Measurements from ENCODE around the gene PDE1C. TPM values are rescaled to one million over a fixed set of nuclear protein-coding genes. Genes with fewer than 3 reads are reported as not detected.

PDE1C gene
- total and polyA plus RNA-seq, 2 of the 4 experiments (the other 2 are of a cell fraction) = 14.2 to 61.5 TPM

GRCh38 chr7:31794851-31795344, 275.3 kb downstream of the PDE1C start:
- no peaks in the 10 kb centered on the region for H3K36me3 ChIP-seq (ENCODE audit: control insufficient read depth, insufficient read depth, low read length)
- no peak overlapping the region for H3K56ac ChIP-seq (ENCODE audit: extremely low read depth, insufficient read depth, low read length)
- ChIA-PET POLR2A (ENCODE audit: unreplicated experiment) (no interaction called here), CTCF (no interaction called here)
- H4K5ac ChIP-seq (ENCODE audit: low read depth, low read length) = no peak overlapping the region
- no peak overlapping the region for H3K4me3 ChIP-seq (ENCODE audit: insufficient read depth, low read depth, low read length)
- ATAC-seq (ENCODE audit: low read depth) (no peak), DNase-seq (no peak)
- no peak overlapping the region for H2AFZ ChIP-seq (replicated peaks; ENCODE audit: low read length, poor library complexity)
- no peaks in the 10 kb centered on the region for H3K27me3 ChIP-seq (ENCODE audit: control insufficient read depth, insufficient read depth, low read length)
- WGBS, 2 experiments (ENCODE audit: extremely low coverage in 2 of 2, insufficient read length in 1 of 2) = no CpG with 5 or more reads among the region's 2 CpGs
- dilution Hi-C loops (cut with HindIII; ENCODE audit: low sequenced_read_pairs, unreplicated experiment) (no loop called here), intact Hi-C loops (cut with micrococcal nuclease) (no loop called here), in situ Hi-C loops (cut with MboI; ENCODE audit: low sequenced_read_pairs) (no loop called here)
- no peak overlapping the region for H2BK15ac ChIP-seq (ENCODE audit: low read depth, low read length)
- no peak overlapping the region for H2AK5ac ChIP-seq (ENCODE audit: low read depth, low read length)
- H2BK120ac ChIP-seq (ENCODE audit: low read depth, low read length) = no peak overlapping the region
- H3K9me3 ChIP-seq (ENCODE audit: control insufficient read depth, insufficient read depth, low read length) = no peaks in the 10 kb centered on the region
- no peaks in the 10 kb centered on the region; the same call in 1 of the 2 replicates for H3K4me1 ChIP-seq (ENCODE audit: control insufficient read depth, insufficient read depth, low read length)
- TF ChIP-seq MAFK (IDR thresholded peaks at IDR 0.05; ENCODE audit: low read depth, low read length) (no peak), MAZ (IDR thresholded peaks at IDR 0.05; ENCODE audit: borderline replicate concordance, low read depth, low read length) (no peak), MXI1 (IDR thresholded peaks at IDR 0.05; ENCODE audit: borderline replicate concordance, low read depth, low read length) (no peak), FOS (IDR thresholded peaks at IDR 0.05; ENCODE audit: low read depth, low read length) (no peak), USF2 (IDR thresholded peaks at IDR 0.05; ENCODE audit: low read depth, low read length) (no peak), CEBPB (IDR thresholded peaks at IDR 0.05; ENCODE audit: low read depth, low read length) (no peak), RCOR1 (IDR thresholded peaks at IDR 0.05; ENCODE audit: insufficient replicate concordance, low read length) (no peak), CHD1 (IDR thresholded peaks at IDR 0.05; ENCODE audit: low read depth, low read length) (no peak), BHLHE40 (IDR thresholded peaks at IDR 0.05; ENCODE audit: low read depth, low read length) (no peak)
- no peak overlapping the region for H3K14ac ChIP-seq (replicated peaks; ENCODE audit: low read depth, low read length)
- H3K27ac ChIP-seq (ENCODE audit: insufficient read depth, low read length) = no peak overlapping the region
- no peak overlapping the region for H2BK20ac ChIP-seq (ENCODE audit: low read depth, low read length)
- H3K23ac ChIP-seq (ENCODE audit: low read depth, low read length) = no peak overlapping the region
- peaks cover 0 to 4% of the 10 kb centered on the region in 2 experiments; a peak in 1 of 4 replicates for H3K79me1 ChIP-seq (ENCODE audit: low read depth in 1 of 2, low read length in 2 of 2)
- peak overlapping the region; percentile 58 for H2BK5ac ChIP-seq (ENCODE audit: low read depth, low read length, poor library complexity, severe bottlenecking)
- no peak overlapping the region for H2AK9ac ChIP-seq (replicated peaks; ENCODE audit: low read depth, low read length, poor library complexity)
- H3K9ac ChIP-seq (ENCODE audit: low read depth, low read length) = no peak overlapping the region
- H4K91ac ChIP-seq (ENCODE audit: insufficient read depth, low read depth, low read length) = no peak overlapping the region
- H3K18ac ChIP-seq (ENCODE audit: low read depth, low read length) = no peak overlapping the region
- no peak overlapping the region for H3K4ac ChIP-seq (ENCODE audit: low read depth, low read length)
- H3K4me2 ChIP-seq (ENCODE audit: low read depth, low read length) = no peak overlapping the region; the same call in 1 of the 2 replicates
- no TSS peak for BruUV-seq (replicated peaks)
- H4K8ac ChIP-seq (ENCODE audit: low read depth in 2 of 2, low read length in 2 of 2) = peak overlapping the region in 1 of 2 experiments; percentile 5; a peak in 1 of 4 replicates
- H3K9me1 ChIP-seq (ENCODE audit: insufficient read depth, low read length) = no peaks in the 10 kb centered on the region
- H4K20me1 ChIP-seq (ENCODE audit: insufficient read depth, low read length) = no peaks in the 10 kb centered on the region

Data from IMR-90 (cell line).